Nephron (organoid): ENCODE data around the gene RNF112.
A peak's percentile ranks its signal among the peaks of the same experiment; 100 is the strongest.

Experiments
- H3K27ac Mint-ChIP-seq, 3 experiments: 2 replicates each; pipeline ENCODE4 v1.8.0; 2020; ENCODE audit warnings: mixed read lengths in 3 of 3, mild to moderate bottlenecking in 2 of 3, moderate library complexity in 1 of 3
- H3K27me3 Mint-ChIP-seq: 2 replicates; pipeline ENCODE4 v1.8.0; 2021; ENCODE audit warnings: low read depth, mild to moderate bottlenecking, moderate library complexity, mixed read lengths
- H3K36me3 Mint-ChIP-seq: 2 replicates; pipeline ENCODE4 v1.8.0; 2020; ENCODE audit warnings: low read depth, mixed read lengths
- H3K4me1 Mint-ChIP-seq: 2 replicates; pipeline ENCODE4 v1.8.0; 2020; ENCODE audit warnings: mixed read lengths
- H3K4me3 Mint-ChIP-seq, 3 experiments: 2 replicates each; pipeline ENCODE4 v1.8.0; 2020; ENCODE audit warnings: mild to moderate bottlenecking in 3 of 3, mixed read lengths in 3 of 3, moderate library complexity in 2 of 3
- H3K9me3 Mint-ChIP-seq: 2 replicates; pipeline ENCODE4 v1.8.0; 2020; ENCODE audit warnings: mixed read lengths
- CTCF ChIP-seq, 3 experiments: fragments of 200-600 bp; sonication (generic); IDR thresholded peaks; one replicate each; pipeline ENCODE4 v1.5.0; 2021; ENCODE audit warnings: antibody characterized with exemption in 3 of 3; ENCODE audit not compliant: unreplicated experiment in 3 of 3

The RNF112 gene

GRCh38 chr17:19377602-19378415 is 33.2 kb upstream of the RNF112 start:
- Mint-ChIP-seq H3K36me3 (peaks cover 28% of the 10 kb centered on the region), H3K27me3 (no peaks in the 10 kb centered on the region), H3K4me3 (peak overlapping the region; percentile 90 to 92 (median 91)), H3K27ac (peak overlapping the region; percentile 91 to 99 (median 97)), H3K9me3 (no peaks in the 10 kb centered on the region), H3K4me1 (peaks cover 32% of the 10 kb centered on the region)
- no peak for TF ChIP-seq CTCF (IDR thresholded peaks at IDR 0.05; ENCODE audit: unreplicated experiment in 3 of 3)

GRCh38 chr17:19378416-19379360 is 32.3 kb upstream of the RNF112 start, which contains the start of gene MAPK7:
Gene MAPK7 (plus strand): TSS chr17:19378498. CDS start chr17:19378901, 403 bp downstream.
- Mint-ChIP-seq H3K4me3 (peak within 1 kb of the TSS; percentile 90 to 92 (median 91)), H3K36me3 (peaks cover 32% of the 10 kb centered on the region), H3K27me3 (no peaks in the 10 kb centered on the region), H3K4me1 (peaks cover 40% of the 10 kb centered on the region), H3K9me3 (no peaks in the 10 kb centered on the region), H3K27ac (peak within 1 kb of the TSS; percentile 91 to 99 (median 97))
- TF ChIP-seq CTCF (IDR thresholded peaks at IDR 0.05; ENCODE audit: unreplicated experiment in 3 of 3), result no peak

- Mint-ChIP-seq H3K27me3 (no peaks in the 10 kb centered on the region), H3K4me1 (peaks cover 48% of the 10 kb centered on the region), H3K27ac (peak overlapping the region; percentile 85 to 97 (median 91)), H3K4me3 (peak overlapping the region; percentile 90 to 92 (median 91)), H3K36me3 (peaks cover 41% of the 10 kb centered on the region), H3K9me3 (no peaks in the 10 kb centered on the region)
- TF ChIP-seq CTCF (IDR thresholded peaks at IDR 0.05; ENCODE audit: unreplicated experiment in 3 of 3), result no peak
Observed at GRCh38 chr17:19379361-19380065, 31.5 kb upstream of the RNF112 start.

- H3K27me3 Mint-ChIP-seq, result no peaks in the 10 kb centered on the region
- H3K4me1 Mint-ChIP-seq, result peaks cover 58% of the 10 kb centered on the region
- no peak for TF ChIP-seq CTCF (IDR thresholded peaks at IDR 0.05; ENCODE audit: unreplicated experiment in 3 of 3)
- peak overlapping the region in 1 of 3 experiments; percentile 48 for H3K27ac Mint-ChIP-seq
- H3K4me3 Mint-ChIP-seq, result peak overlapping the region; percentile 75 to 92 (median 90)
- H3K36me3 Mint-ChIP-seq, result peaks cover 50% of the 10 kb centered on the region
- H3K9me3 Mint-ChIP-seq, result no peaks in the 10 kb centered on the region
Observed at GRCh38 chr17:19380481-19381301, 30.3 kb upstream of the RNF112 start.

- no peaks in the 10 kb centered on the region for H3K27me3 Mint-ChIP-seq
Observed at GRCh38 chr17:19381361-19381740, 29.7 kb upstream of the RNF112 start.

More at GRCh38 chr17:19381361-19381740, 29.7 kb upstream of the RNF112 start:
- no peak for TF ChIP-seq CTCF (IDR thresholded peaks at IDR 0.05; ENCODE audit: unreplicated experiment in 3 of 3)
- Mint-ChIP-seq H3K36me3 (peaks cover 50% of the 10 kb centered on the region), H3K9me3 (no peaks in the 10 kb centered on the region), H3K4me3 (peak overlapping the region in 2 of 3 experiments; percentile 66 to 92), H3K4me1 (peaks cover 56% of the 10 kb centered on the region), H3K27ac (peak overlapping the region in 1 of 3 experiments; percentile 48)
